HS-27A (cell line): Measurements from ENCODE around the gene C16orf74.

Experiments
- DNase-seq: peaks from one replicate; pipeline ENCODE4 v3.0.0-alpha.2; 2012; ENCODE audit warnings: low read depth, missing footprints

C16orf74 gene

GRCh38 chr16:85695196-85696128, 55.4 kb downstream of the C16orf74 start:
- DNase-seq, result no peak

GRCh38 chr16:85690469-85691064, 60.3 kb downstream of the C16orf74 start:
- DNase-seq, result no peak

- no peak for DNase-seq
Observed at GRCh38 chr16:85689950-85690320, 61.0 kb downstream of the C16orf74 start.

- DNase-seq, result no peak
Observed at GRCh38 chr16:85689285-85689949, 61.5 kb downstream of the C16orf74 start.

GRCh38 chr16:85688586-85689284, 62.2 kb downstream of the C16orf74 start, which contains the start of gene GINS2:
Gene GINS2, minus strand, starts transcription at chr16:85688954. Its CDS starts 56 bp downstream, at chr16:85688898.
- peak; percentile 49 for DNase-seq

GRCh38 chr16:85687651-85688471, 63.0 kb downstream of the C16orf74 start:
- DNase-seq, result no peak

GRCh38 chr16:85686912-85687591, 63.8 kb downstream of the C16orf74 start:
- DNase-seq, result no peak

GRCh38 chr16:85685251-85685650, 65.6 kb downstream of the C16orf74 start:
- DNase-seq, result no peak

- DNase-seq, result no peak
Observed at GRCh38 chr16:85683363-85683762, 67.5 kb downstream of the C16orf74 start.

GRCh38 chr16:85682516-85682915, 68.4 kb downstream of the C16orf74 start:
- DNase-seq, result no peak

- DNase-seq, result no peak
Observed at GRCh38 chr16:85681255-85681654, 69.6 kb downstream of the C16orf74 start.

- DNase-seq, result no peak
Observed at GRCh38 chr16:85680352-85680944, 70.4 kb downstream of the C16orf74 start.

- DNase-seq, result no peak
Observed at GRCh38 chr16:85679870-85680269, 71.0 kb downstream of the C16orf74 start.

- DNase-seq, result no peak
Observed at GRCh38 chr16:85678821-85679220, 72.1 kb downstream of the C16orf74 start.

- DNase-seq, result no peak
Observed at GRCh38 chr16:85678016-85678415, 72.9 kb downstream of the C16orf74 start.

GRCh38 chr16:85677383-85677967, 73.4 kb downstream of the C16orf74 start:
- DNase-seq, result no peak

GRCh38 chr16:85676466-85676865, 74.4 kb downstream of the C16orf74 start:
- no peak for DNase-seq

- no peak for DNase-seq
Observed at GRCh38 chr16:85675251-85675874, 75.5 kb downstream of the C16orf74 start.

GRCh38 chr16:85674828-85675227, 76.1 kb downstream of the C16orf74 start:
- no peak for DNase-seq

- no peak for DNase-seq
Observed at GRCh38 chr16:85674418-85674755, 76.5 kb downstream of the C16orf74 start.
